HepG2 (cell line): ENCODE data around the gene KDM7A. TPM values are rescaled to one million over a fixed set of nuclear protein-coding genes. Genes with fewer than 3 reads are reported as not detected.

Experiments used
- ATAC-seq: fragments of 200-7000 bp; cut with Tn5 transposase; 3 replicates; pipeline ENCODE4 v1.9.1; 2020; ENCODE audit warnings: mild to moderate bottlenecking, moderate library complexity
- BruUV-seq: library from RNA; stranded (reverse); fragments of 400-500 nt; replicated peaks from 2 replicates; lab custom pipeline; 2021; lab: Mats Ljungman, UMichigan
- CTCF ChIA-PET: fragments of 300-600 bp; formaldehyde crosslinking; extraction: SDS; loops from one replicate; lab custom pipeline; 2021; ENCODE audit warnings: low total read pairs, inconsistent platforms, low intra/inter-chr PET ratio; lab: Yijun Ruan, JAX
- POLR2A ChIA-PET: fragments of 350-600 bp; sonication (Branson Sonifier 250); formaldehyde crosslinking; loops from one replicate; lab custom pipeline; 2020; ENCODE audit warnings: antibody characterized with exemption, inconsistent platforms; lab: Yijun Ruan, JAX
- DNase-seq: peaks from one replicate; pipeline ENCODE4 v3.0.0-alpha.2; 2015; ENCODE audit warnings: low spot score
- FAIRE-seq: peaks from 3 replicates; lab custom pipeline; 2011; peaks lifted over from hg19 to GRCh38; lab: Jason Lieb, UNC
- H2AFZ ChIP-seq: one replicate; pipeline ENCODE4 v1.6.1; 2011; ENCODE audit warnings: low read length, inconsistent platforms
- H3K27ac ChIP-seq: fragments of 300-600 bp; 3 replicates; pipeline ENCODE4 v1.8.0; 2011; ENCODE audit warnings: mixed run types, mild to moderate bottlenecking, mixed read lengths, low read length, inconsistent platforms; ENCODE audit not compliant: insufficient read depth; ENCODE audit errors: extremely low read length
- H3K27me3 ChIP-seq, 2 experiments: fragments of 200-600 bp in 1 of 2; 2 replicates in 1 of 2; 3 replicates in 1 of 2; pipeline versions ENCODE4 v1.6.0 to v1.8.0; 2011; ENCODE audit warnings: low read length in 2 of 2, mild to moderate bottlenecking in 2 of 2, moderate library complexity in 2 of 2, inconsistent platforms in 1 of 2; ENCODE audit not compliant: insufficient read depth in 2 of 2, control insufficient read depth in 1 of 2
- H3K36me3 ChIP-seq, 2 experiments: fragments of 200-600 bp in 1 of 2; replicated peaks in 1 of 2; 2 replicates in 1 of 2; 3 replicates in 1 of 2; pipeline versions ENCODE4 v1.5.1 to v1.8.0; 2011; ENCODE audit warnings: low read length in 2 of 2, inconsistent platforms in 1 of 2; ENCODE audit not compliant: insufficient read depth in 2 of 2, control insufficient read depth in 1 of 2
- H3K4me1 ChIP-seq: 2 replicates; pipeline ENCODE4 v1.5.1; 2012; ENCODE audit warnings: low read length, inconsistent platforms; ENCODE audit not compliant: insufficient read depth
- H3K4me2 ChIP-seq: 2 replicates; pipeline ENCODE4 v1.6.0; 2011; ENCODE audit warnings: low read depth, low read length, inconsistent platforms
- H3K4me3 ChIP-seq, 3 experiments: fragments of 200-600 bp in 1 of 3; sonication (generic), shearing (Covaris generic) in 1 of 3; replicated peaks in 1 of 3; 2 replicates each; pipeline ENCODE4 v1.5.1; 2011 to 2016; ENCODE audit warnings: low read length in 3 of 3, inconsistent platforms in 2 of 3, low read depth in 2 of 3, mild to moderate bottlenecking in 2 of 3, control low read depth in 1 of 3, mixed read lengths in 1 of 3; ENCODE audit not compliant: insufficient read depth in 1 of 3
- H3K79me2 ChIP-seq: one replicate; pipeline ENCODE4 v1.6.1; 2011; ENCODE audit warnings: low read length, inconsistent platforms; ENCODE audit not compliant: insufficient read depth
- H3K9ac ChIP-seq: 2 replicates; pipeline ENCODE4 v1.6.0; 2011; ENCODE audit warnings: mild to moderate bottlenecking, low read depth, low read length, inconsistent platforms; ENCODE audit not compliant: insufficient read depth
- H3K9me3 ChIP-seq: 2 replicates; pipeline ENCODE4 v1.5.1; 2012; ENCODE audit warnings: mild to moderate bottlenecking, low read length
- H4K20me1 ChIP-seq: 2 replicates; pipeline ENCODE4 v1.6.0; 2011; ENCODE audit warnings: inconsistent platforms, mild to moderate bottlenecking, low read length, moderate library complexity; ENCODE audit not compliant: insufficient read depth
- ARNT ChIP-seq: fragments of 450-650 bp; IDR thresholded peaks from 2 replicates; pipeline ENCODE4 v1.6.1; 2017
- MED1 ChIP-seq: sonication (generic); formaldehyde crosslinking; IDR thresholded peaks from 2 replicates; pipeline ENCODE4 v1.4.0; 2020; ENCODE audit warnings: missing genetic modification reagents
- NFIC ChIP-seq: IDR thresholded peaks from 2 replicates; pipeline ENCODE4 v1.6.1; 2012; ENCODE audit warnings: mild to moderate bottlenecking, low read length, inconsistent platforms
- NFYC ChIP-seq: IDR thresholded peaks from 2 replicates; pipeline ENCODE4 v1.6.1; 2016; ENCODE audit warnings: missing genetic modification reagents, missing compliant biosample characterization
- POGK ChIP-seq: sonication (generic); formaldehyde crosslinking; conservative IDR thresholded peaks from 2 replicates; pipeline ENCODE4 v1.8.0; 2022; ENCODE audit warnings: mild to moderate bottlenecking, moderate library complexity, missing genetic modification reagents
- POGZ ChIP-seq: sonication (generic); formaldehyde crosslinking; IDR thresholded peaks from 2 replicates; pipeline ENCODE4 v1.4.0; 2020; ENCODE audit warnings: mild to moderate bottlenecking, missing genetic modification reagents
- RBAK ChIP-seq: sonication (generic); formaldehyde crosslinking; IDR thresholded peaks from 2 replicates; pipeline ENCODE4 v1.5.1; 2020; ENCODE audit warnings: mild to moderate bottlenecking, missing genetic modification reagents
- ZNF460 ChIP-seq: sonication (generic); formaldehyde crosslinking; IDR thresholded peaks from 2 replicates; pipeline ENCODE4 v1.5.1; 2020; ENCODE audit warnings: missing genetic modification reagents, mild to moderate bottlenecking, borderline replicate concordance
- ZNF549 ChIP-seq: sonication (generic); formaldehyde crosslinking; IDR thresholded peaks from 2 replicates; pipeline ENCODE4 v1.5.0; 2020; ENCODE audit warnings: missing genetic modification reagents
- ZNF713 ChIP-seq: sonication (generic); formaldehyde crosslinking; IDR thresholded peaks from 2 replicates; pipeline ENCODE4 v1.4.0; 2020; ENCODE audit warnings: mild to moderate bottlenecking, missing genetic modification reagents
- WGBS: methylation state at CpG from one replicate; pipeline ENCODE4 v1.1.6; 2017; ENCODE audit warnings: low lambda C conversion rate; 5-methylcytosine and 5-hydroxymethylcytosine counted together
- in situ Hi-C: cut with HindIII; loops from 2 replicates; pipeline ENCODE4 v1.10.0; 2017; ENCODE audit warnings: low pct_unique_long_range_greater_than_20kb; ENCODE audit not compliant: extremely low pct_ligation_motif_present
- intact Hi-C: fragments of 100-400 bp; cut with micrococcal nuclease; formaldehyde crosslinking; loops from one replicate; pipeline ENCODE4 v1.10.0; 2022; ENCODE audit not compliant: unreplicated experiment
- polyA plus RNA-seq, 8 experiments: library from polyadenylated mRNA; depleted of rRNA in 3 of 8; stranded (reverse) in 7 of 8; unstranded in 1 of 8; fragments of >200 nt; fragmentation: Illumina TruSeq in 4 of 8; extraction: Trizol in 4 of 8; gene quantifications; 2 replicates each; pipeline versions ENCODE4 v1.2.1 to v1.2.3, GENCODE V29; 2011 to 2016; ENCODE audit warnings: low read depth in 4 of 8, missing spikeins in 1 of 8, mixed read lengths in 1 of 8; ENCODE audit not compliant: insufficient read depth in 1 of 8
- total RNA-seq, 5 experiments: library from RNA; depleted of rRNA; stranded (reverse); fragments of >200 nt; fragmentation: Illumina TruSeq; extraction: Trizol; gene quantifications; 2 replicates each; pipeline ENCODE4 v1.2.3, GENCODE V29; 2016; ENCODE audit warnings: low read depth in 1 of 5
- TF ChIP-seq, protein P1 (sequence below): sonication (generic); formaldehyde crosslinking; IDR thresholded peaks from 2 replicates; pipeline ENCODE4 v1.8.0; 2022; ENCODE audit warnings: mild to moderate bottlenecking, missing genetic modification reagents, moderate library complexity

Gene KDM7A
- total and polyA plus RNA-seq, 2 of the 13 experiments (the other 11 are each of a cell fraction or from before 2014, with no cell fraction given) = 10.8 to 16.8 TPM

- Histone ChIP-seq H3K4me1 (peaks cover 57% of the 10 kb centered on the region), H4K20me1 (no peaks in the 10 kb centered on the region), H2AFZ (no peak overlapping the region), H3K79me2 (peaks cover 5% of the 10 kb centered on the region), H3K4me3 (no peak overlapping the region), H3K36me3 (peaks cover 0 to 2% of the 10 kb centered on the region in 2 experiments; a peak in 3 of 5 replicates), H3K9ac (no peak overlapping the region), H3K4me2 (peak overlapping the region; percentile 64; the same call in 1 of the 2 replicates), H3K27me3 (no peaks in the 10 kb centered on the region), H3K9me3 (no peaks in the 10 kb centered on the region), H3K27ac (peak overlapping the region; percentile 76)
- ATAC-seq = no peak
- BruUV-seq = no TSS peak
- POLR2A ChIA-PET = interaction anchor here (1.4 to 2.0 kb wide), 4 partner anchors 11 to 127 kb away, joined by 5 to 14 read pairs (median 6); partner anchors contain the start of genes KDM7A and PARP12
- no peak for FAIRE-seq
- DNase-seq = no peak
- intact Hi-C loops = no loop called here
- in situ Hi-C loops = no loop called here
- 96% methylated on average over 3 of the region's 3 CpGs for WGBS
- CTCF ChIA-PET = no interaction called here
- no peak for TF ChIP-seq NFIC
- TF ChIP-seq RBAK (CRISPR knock-in tag) = no peak
- TF ChIP-seq, protein P1, sequence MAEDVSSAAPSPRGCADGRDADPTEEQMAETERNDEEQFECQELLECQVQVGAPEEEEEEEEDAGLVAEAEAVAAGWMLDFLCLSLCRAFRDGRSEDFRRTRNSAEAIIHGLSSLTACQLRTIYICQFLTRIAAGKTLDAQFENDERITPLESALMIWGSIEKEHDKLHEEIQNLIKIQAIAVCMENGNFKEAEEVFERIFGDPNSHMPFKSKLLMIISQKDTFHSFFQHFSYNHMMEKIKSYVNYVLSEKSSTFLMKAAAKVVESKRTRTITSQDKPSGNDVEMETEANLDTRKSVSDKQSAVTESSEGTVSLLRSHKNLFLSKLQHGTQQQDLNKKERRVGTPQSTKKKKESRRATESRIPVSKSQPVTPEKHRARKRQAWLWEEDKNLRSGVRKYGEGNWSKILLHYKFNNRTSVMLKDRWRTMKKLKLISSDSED (CRISPR knock-in tag) = no peak
- TF ChIP-seq ZNF460 (CRISPR knock-in tag) = no peak
- TF ChIP-seq ZNF713 (CRISPR knock-in tag) = no peak
- TF ChIP-seq ZNF549 = no peak
- no peak for TF ChIP-seq POGZ (CRISPR knock-in tag)
- no peak for TF ChIP-seq ARNT
- no peak for TF ChIP-seq POGK (CRISPR knock-in tag)
- no peak for TF ChIP-seq NFYC
- no peak for TF ChIP-seq MED1
These were observed 126.7 kb downstream of the KDM7A start for GRCh38 chr7:140050100-140050499.
